IPS DF 4.7 (cell line): Measurements from ENCODE around the gene LRIG3.
"Not testable (repeated sequence)": the region's sequence is repeated elsewhere in the genome, so short reads cannot be mapped to it uniquely, and the experiment has no call there.

ENCODE experiments used
- DNase-seq: peaks from one replicate; pipeline ENCODE4 v3.0.0-alpha.2; 2013; ENCODE audit warnings: low spot score; ENCODE audit errors: extremely low read depth

LRIG3 gene

DNA sequence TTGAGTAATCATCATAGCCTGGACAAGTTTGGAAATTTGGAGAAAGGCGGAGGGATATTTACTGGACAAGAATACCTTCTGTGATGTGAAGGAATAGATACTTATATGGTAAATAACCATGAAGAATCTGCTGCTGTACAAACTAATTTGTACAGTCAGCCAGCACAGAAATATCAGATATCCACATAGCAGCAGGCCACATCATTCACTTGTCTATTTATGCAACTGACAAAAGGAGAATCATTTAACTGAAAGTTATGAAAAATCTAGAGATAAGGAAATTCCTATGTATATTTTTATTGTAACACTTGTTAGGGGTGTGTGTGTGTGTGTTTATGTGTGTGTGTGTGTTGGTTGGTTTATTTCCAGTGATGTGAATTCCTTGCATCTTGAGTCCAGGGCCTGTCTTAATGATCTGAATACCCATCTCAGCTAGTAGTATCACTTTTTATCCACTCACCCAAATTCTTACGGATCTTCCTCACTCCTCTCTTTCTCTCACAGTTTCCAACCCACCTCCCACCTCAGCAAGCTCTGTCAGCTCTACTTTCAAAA, 10.5 kb upstream of the LRIG3 start:
- no peak for DNase-seq

DNA sequence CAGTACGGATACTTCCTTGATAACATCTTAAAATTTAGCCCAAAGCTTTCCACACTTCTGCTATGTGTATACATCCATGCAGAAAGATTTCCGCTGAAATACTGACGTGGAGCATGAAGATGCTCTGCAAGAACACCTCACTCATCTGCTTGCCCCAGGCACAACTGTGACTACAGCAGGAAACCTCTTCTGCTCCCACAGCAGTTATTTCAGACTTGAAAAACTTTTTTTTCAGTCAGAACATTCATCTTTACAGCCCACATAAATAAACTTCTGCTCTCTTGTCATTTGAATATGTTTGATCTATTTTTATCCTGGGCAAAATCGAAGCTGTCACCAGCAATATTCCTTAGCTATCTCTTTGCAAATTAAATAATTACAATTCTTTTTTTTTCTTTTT, 6.8 kb upstream of the LRIG3 start:
- DNase-seq = no peak

DNA sequence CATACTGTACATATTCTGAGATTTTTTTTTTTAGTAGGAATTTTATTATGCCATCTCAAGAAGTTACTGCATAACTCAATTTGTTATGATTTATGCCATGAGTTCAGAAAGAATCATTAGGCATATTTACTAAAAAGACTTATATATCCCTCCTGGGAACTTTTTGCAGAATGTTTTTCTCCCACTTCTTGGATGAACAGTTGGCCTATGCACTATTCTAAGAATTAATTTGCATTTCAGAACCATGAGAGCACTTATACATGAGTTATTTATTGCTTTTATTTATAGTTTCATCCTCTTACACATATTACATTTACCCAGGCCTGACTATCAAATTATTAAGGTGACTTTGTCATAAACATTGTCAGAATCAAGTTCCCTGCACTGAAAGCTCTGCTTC, 6.3 kb upstream of the LRIG3 start:
- DNase-seq = no peak

DNA sequence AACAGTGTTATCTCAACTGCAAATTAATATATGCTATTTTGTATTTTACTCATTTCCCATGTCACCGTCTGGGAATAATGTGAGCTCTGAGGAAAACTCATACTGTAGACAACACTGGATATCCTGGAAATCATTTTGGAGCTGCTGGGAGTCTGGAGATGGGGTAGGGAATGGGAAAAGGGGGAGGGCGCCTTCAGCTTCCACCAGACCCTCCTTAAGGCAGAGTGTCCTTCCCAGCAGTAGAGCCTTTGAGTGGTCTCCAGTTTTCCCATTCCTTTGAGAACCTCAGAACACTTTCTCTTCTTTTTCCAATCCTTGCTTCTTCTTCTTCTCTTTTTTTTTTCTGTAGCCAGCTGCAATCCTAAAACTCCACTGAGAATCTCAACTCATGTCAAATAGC, 5.4 kb upstream of the LRIG3 start:
- DNase-seq = no peak

DNA sequence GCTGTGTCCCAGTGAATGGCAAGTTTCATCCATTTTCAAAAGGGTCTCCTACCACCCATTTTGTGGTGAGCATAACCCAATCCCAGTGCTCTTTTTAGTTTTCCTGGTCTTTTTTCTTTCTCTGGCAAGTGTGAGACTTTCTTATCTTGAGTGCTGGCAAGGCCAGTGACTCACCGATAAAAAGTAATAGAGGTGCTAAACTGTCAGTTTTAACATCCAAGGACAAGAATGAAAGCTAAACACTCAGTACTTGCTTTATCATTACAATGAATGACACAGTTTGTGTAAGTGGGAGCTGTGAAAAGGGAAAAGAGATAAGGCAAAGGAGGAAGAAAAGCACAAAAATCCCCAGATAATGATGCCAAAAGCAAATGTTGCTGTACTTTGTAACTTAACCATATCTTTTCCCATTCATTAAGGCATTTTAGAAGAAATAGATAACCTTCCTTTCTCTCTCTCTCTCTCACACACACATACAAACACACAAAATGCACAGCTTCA, 4.9 kb upstream of the LRIG3 start:
- no peak for DNase-seq

DNA sequence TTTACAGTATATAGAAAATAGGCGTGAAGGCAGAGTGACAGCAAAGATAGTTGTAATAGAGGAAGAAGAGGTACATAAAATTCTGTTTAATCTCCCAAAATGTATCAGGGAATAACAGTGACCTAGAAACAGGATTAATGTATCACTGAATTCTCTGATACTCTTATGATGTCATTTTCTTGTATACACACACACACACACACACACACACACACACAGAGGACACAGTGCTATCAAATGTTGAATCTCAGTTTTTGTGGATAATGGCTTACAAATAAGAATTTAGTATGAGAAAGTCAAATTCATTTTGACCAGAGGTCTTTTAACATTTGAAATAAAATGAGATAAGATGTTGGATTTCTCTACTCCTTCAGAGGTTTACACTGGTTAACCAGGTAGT, 4.3 kb upstream of the LRIG3 start:
- DNase-seq = no peak

DNA sequence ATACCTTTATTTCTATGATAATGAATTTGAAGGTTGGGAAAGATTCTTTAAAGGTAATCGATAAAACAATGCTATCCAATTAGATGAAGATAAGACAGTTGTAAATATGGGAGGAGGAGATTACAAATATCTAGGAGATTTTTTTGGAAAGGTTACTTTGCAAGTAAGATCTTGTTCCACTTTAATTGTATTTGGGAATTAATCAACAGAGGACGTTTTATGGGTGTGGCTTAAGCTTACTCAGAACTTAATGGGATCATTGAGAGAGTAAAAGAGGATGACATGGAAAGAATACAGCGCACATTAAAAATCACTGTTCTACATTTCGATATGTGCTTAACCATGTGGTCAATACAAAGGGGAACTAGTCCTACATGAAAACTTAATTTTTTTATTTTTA, 3.5 kb upstream of the LRIG3 start:
- DNase-seq = no peak

DNA sequence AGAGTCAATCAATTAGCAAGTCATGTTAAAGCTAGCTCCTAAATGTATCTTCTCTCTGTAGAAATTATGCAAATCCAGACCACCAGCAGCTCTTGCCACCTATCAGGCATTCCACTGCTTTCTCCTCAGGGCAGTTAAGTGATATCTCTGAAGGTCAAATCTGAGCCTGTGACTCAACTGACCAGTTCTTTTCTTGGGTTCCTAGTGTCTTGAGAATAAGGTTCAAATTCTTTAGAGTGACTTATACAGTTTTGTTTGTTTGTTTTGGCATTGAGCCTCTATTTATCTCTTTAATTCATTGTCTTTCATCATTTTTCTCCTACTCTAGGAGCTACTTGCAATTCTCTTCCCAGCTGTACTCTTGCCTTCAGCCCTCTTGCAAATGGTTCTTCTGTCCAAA, 2.5 kb upstream of the LRIG3 start:
- no peak for DNase-seq

DNA sequence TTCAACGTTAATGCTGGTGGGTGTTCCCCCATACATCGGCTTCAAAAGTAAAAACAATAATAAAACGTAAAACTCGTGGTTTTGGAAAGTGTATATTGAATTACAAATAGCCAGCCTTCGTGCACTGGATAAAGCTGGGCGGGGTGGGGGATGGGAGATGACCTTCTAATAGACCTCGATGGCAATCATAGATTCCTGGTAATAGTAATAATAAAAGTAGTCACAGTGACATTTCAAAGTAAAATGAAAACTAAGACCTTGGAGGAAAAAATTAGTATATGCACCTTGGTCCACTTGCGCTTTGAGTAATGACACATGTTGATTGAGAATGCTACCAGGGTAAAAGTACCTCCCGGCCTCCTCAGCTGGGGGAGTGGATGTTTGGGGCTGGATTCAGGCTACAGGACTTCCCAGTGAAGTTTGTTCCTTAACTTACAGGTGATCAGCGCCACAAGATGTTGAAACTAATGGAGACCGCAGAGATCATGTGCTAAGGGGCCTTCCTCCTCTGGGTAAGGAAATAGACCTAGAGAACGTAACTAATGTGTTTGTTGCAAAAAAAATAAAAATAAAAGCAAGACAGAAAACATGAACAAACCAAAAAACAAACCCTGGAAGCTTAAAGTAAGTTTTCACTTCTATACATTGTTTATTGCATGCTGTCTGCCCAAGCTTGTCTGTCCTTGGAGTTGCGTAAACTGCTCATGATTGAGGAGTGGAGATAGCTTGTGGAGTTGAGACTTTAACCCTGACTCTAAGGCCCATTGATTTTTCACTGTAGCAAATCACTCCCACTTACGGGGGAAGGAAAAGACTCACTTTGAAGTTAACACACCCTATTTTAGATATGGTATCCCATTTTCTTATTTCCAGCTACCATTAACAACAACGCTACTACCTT, 907 bp upstream of the LRIG3 start:
- no peak for DNase-seq

DNA sequence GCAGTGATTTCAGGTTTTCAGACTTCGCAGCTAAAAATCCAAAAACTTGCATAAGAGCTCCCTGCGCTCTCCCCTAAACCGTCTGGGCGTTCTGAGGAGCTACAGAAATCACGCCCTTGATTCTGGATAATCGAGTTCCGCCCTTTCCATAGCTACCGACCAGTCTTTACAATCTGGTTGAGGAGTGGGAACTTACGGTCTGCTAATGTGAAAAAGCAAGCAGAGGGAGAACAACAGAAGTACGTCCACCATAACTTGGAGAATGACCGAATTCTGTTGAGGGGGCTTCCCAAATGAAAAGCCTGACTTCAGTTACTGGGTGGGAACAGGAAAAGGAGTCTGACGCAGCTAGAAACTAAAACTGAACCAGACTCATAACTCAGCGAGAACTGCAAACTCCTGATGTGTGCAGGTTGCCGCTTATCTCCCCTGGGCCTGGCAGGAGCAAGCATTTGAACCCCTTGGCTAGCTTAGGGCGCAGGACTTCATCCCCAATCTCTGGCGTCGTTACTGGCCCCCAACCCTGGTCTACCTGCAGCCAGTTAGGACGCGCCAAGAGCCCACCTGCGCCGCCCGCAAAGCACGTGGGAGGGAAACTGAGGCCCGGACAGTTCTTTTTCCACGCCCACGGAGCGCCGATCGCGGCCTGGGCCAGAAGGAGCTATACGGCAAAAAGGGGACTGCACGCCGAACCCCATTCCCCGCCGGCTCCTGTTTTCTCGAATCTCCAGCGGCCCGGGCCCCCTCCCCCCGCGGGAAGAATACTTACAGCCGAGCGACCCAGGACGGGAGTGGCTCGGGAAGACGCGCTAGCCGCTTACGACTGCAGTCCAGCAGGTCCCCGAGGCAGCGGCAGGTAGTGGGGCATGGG, 838 bp downstream of the LRIG3 start:
- DNase-seq = no peak

DNA sequence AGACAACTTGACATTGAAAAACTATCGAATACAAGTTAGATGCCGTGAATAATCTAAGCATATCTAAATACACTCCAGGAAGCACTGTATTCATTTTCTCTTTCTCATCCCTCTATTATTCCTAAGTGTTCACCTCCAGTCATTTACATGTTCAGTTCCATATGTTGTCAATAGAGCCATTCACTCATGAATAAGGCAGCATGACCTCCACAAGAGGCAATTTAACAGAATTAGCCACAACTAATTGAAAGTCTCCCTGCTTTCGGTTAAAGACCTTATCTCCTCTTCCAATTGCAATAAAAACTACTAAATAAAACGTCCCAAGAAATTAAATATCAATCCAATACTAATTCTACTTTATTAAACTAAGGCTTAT, 1.8 kb downstream of the LRIG3 start:
- no peak for DNase-seq

DNA sequence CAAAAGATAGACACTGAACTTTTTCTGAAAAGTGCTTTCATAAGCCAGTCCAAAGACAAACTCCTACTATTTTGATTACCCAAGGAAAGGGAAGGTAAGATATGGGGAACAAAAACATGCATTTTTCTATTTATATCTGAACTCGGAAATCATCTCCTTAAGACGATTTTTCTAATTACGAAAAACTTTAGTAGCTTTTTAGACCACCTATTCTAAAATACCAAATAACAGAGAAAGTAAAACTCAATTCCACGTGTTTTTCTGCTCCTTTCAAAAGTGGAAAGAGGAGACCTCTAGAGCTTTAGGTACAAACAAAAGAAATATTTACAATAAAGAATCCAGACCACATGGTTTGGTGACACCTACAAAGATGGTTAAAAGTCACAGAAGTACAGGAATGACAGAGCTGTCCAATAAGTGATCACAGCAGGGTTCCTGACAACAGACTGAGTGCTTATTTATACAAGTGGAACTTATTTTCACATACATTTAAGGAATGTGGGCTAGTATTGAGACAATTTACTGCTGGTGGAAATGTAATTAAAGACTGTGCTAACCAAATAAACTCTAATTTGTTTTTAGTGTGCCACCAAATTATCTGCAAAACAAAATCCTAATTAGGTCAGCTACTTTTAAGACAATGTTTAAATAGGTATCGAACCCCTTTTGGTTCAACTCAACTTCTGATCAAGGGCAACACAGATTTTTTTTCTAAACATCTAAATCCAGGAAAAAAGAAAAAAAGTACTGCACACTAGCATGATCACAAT, 2.4 kb downstream of the LRIG3 start:
- DNase-seq = no peak

DNA sequence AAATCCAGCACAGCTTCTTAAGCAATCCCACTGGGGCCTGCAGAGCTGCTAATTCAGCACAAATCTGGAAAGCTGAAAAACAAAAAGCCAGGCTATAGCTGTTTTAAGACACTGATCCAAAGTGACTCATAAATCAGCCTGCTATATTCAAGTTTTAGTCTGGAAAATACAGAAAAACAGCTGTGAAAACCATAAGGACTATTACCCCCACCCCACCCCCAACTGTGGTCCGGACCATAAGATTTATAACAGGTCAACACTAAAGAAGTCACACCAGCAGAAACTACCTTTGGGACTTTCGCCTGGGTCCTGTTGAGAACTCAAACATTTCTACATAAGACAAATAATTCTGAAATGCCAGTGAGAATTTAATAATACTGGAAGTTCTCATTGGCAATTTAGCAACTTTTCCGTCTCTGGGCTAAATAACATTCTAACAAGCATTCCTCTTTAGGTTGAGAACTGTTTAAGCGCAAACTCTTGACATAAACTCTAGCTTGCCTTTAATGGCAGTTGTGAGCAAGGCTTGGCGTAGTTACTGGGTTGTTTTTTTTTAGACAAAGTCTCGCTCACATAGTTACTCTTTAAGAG, 3.3 kb downstream of the LRIG3 start:
- DNase-seq = no peak

DNA sequence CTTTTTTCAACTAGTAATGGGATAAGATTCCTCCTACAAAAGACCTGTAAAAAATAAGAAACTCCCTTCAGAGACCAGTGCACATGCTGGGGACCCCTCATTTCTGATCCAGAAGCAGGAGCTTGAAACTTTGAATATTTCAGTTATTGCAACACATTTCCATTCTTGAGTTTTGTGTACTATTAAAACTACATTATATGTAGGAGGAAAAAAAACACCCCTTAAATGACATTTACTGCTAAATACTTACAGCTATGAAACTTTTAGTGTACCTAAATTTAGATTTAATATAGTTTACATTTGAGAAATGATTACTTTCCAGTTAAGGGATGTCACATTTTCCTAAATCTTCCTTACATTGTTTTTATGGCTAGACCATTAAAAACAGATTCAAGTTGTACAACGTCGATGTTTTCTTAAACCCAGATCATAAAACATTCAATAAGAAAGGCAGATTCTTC, 4.1 kb downstream of the LRIG3 start:
- DNase-seq = no peak

DNA sequence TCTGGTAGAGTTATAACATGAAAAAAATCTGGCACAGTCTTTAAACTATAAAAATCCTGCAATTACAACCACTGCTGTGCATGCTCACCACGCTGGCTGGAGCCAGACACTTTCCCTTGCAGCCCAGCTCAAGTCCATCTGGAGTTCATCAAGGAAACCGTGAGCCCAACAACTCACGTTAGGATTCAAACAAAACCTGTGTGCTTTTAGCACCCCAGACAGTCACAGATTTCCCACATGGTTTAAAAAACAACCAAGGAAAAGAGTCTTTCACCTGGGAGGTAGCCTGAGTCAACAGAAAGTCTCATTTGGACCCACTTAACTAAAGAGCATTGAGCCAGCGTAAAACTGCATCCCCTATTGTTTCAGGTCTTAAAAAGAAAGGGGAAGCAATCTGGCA, 4.7 kb downstream of the LRIG3 start:
- DNase-seq = no peak

DNA sequence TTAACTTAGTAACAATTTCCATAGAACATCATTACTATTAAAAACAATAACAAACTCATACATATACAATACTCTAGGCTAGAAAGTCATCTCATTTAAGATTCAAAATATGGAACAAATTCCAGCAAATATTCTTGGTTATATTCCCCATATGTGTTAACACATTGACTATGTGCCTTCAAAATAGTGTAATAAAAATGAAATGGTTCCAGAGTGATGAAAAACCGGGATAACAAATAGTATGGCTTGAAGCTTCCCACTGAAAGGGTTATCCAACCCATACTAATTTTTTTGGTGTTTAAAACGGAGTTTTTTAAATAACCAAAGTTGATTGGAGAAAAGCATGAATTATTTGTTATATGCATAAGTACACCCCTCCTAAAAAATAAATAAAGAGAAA, 5.3 kb downstream of the LRIG3 start:
- DNase-seq = no peak

DNA sequence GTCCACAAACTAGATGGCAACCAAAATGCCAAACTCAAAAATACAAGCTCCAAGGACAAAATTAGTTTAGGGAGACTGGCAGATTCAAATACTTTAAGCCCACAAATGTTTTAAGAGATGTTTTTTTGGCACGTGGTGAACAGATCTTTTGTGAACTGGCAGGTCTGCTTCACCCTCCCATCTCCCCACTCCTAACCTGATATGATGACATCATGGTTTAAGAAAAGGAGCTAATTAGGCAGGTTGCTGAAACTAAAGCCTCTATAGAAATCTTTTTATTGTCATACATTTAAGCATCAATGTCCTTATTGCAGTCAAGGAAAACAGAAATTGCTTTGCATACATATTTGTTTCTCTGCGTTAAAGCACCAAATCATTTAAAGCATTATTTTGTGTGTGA, 5.8 kb downstream of the LRIG3 start:
- DNase-seq = no peak

DNA sequence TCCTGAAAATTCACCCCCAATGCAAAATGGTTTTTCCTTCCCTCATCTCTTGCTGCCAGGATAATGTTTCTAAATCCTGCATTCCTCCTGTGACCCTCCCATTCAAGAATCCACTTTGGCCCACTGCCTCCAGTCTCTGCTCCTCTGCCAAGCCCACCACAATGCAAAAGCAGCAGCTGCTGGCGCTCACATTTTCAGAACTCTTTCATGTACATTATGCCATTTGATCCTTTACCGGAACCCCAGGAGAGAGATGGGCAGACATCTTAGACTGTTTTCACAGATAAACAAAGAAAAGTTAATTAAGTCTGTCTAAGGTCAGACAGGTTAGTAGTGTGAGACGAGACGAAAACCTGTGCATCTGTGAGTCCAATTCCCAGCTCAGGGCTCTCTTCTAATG, 12.9 kb downstream of the LRIG3 start:
- DNase-seq = no peak

DNA sequence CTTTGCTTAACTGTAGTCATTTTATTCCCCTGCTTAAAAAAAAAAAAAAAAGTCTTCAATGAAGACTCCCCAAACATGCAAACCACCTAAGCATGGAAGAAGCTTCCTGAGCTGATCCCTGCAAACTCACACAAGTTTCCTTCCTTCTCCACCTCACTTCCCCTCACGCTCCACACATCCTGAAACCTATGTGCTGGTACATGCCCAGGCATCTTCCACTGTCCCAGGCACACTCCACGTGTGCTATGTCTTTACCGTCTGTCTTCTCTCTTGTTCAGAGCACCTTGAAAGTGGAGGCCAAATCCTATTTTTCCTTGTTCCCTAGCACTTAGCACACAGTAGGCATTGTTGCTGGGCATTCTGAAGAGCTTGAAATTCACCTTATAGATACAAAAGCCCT, 13.4 kb downstream of the LRIG3 start:
- DNase-seq = no peak

DNA sequence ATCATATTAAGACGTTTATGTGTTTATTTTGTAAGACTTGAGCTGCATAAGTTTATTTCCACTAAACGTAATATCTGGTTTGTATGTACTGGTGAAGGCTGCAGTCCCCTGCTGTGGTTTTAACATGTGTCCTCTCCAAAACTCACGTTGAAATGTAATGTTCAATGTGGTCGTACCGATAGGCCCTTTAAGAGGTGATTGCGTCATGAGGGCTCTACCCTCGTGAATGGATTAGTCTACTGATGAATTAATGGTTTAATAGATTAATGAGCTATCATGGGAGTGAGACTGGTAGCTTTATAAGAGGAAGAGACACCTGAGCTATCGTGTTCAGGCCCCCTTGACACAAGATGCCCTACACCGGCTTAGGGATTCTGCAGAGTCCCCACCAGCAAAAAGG, 14.9 kb downstream of the LRIG3 start:
- no peak for DNase-seq

DNA sequence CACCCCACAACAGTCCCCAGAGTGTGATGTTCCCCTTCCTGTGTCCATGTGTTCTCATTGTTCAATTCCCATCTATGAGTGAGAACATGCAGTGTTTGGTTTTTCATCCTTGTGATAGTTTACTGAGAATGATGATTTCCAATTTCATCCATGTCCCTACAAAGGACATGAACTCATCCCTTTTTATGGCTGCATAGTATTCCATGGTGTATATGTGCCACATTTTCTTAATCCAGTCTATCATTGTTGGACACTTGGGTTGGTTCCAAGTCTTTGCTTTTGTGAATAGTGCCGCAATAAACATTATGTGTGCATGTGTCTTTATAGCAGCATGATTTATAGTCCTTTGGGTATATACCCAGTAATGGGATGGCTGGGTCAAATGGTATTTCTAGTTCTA, 17.6 kb downstream of the LRIG3 start:
- not testable (repeated sequence) for DNase-seq
